Motor neuron (in vitro differentiated cells): ENCODE results near the gene RERE. TPM values are rescaled to one million over a fixed set of nuclear protein-coding genes. Genes with fewer than 3 reads are reported as not detected.
A peak's percentile ranks its signal among the peaks of the same experiment; 100 is the strongest.
"Not testable (repeated sequence)": the region's sequence is repeated elsewhere in the genome, so short reads cannot be mapped to it uniquely, and the experiment has no call there.

ENCODE experiments used
- ATAC-seq, 8 experiments: fragments of 200-7000 bp; cut with Tn5 transposase; replicated peaks in 6 of 8; 2 replicates each; pipeline ENCODE4 v1.8.0; 2021; ENCODE audit warnings: mild to moderate bottlenecking in 8 of 8, moderate library complexity in 8 of 8
- H3K27ac ChIP-seq, 2 donors: fragments of 250-450 bp; sonication (Bioruptor Pico); 2 replicates each; pipeline ENCODE4 v1.9.0; 2021; ENCODE audit warnings: antibody characterized with exemption in 2 of 2, mild to moderate bottlenecking in 2 of 2, moderate library complexity in 1 of 2
- H3K4me1 ChIP-seq, 2 donors: fragments of 250-450 bp; sonication (Bioruptor Pico); replicated peaks in 1 of 2; 2 replicates each; pipeline ENCODE4 v1.6.1; 2021; ENCODE audit warnings: antibody characterized with exemption in 2 of 2, mild to moderate bottlenecking in 2 of 2, moderate library complexity in 1 of 2
- H3K4me3 ChIP-seq, 5 donors: fragments of 250-450 bp; sonication (Bioruptor Pico); 2 replicates each; pipeline ENCODE4 v1.9.0; 2021; ENCODE audit warnings: antibody characterized with exemption in 5 of 5, mild to moderate bottlenecking in 5 of 5, moderate library complexity in 4 of 5
- WGBS, 10 experiments: fragments of 450-650 bp; shearing (Covaris generic); methylation state at CpG; one replicate each; pipeline ENCODE4 v1.0.0; 2022; 5-methylcytosine and 5-hydroxymethylcytosine counted together
- in situ Hi-C, 9 experiments: fragments of 400-800 bp; cut with MboI; loops; one replicate each; pipeline ENCODE4 v1.15.0; 2021; ENCODE audit warnings: low sequenced_read_pairs in 9 of 9, low pct_unique_long_range_greater_than_20kb in 2 of 9; ENCODE audit not compliant: unreplicated experiment in 9 of 9
- total RNA-seq, 8 experiments: library from RNA; unstranded; fragments of 300-600 nt; gene quantifications; 2 replicates each; pipeline versions ENCODE4 v1.2.3 to v1.2.4, GENCODE V29; 2022

The RERE gene
- total RNA-seq, 8 experiments from 2014 or later = 17.8 to 576 (median 111) TPM

DNA sequence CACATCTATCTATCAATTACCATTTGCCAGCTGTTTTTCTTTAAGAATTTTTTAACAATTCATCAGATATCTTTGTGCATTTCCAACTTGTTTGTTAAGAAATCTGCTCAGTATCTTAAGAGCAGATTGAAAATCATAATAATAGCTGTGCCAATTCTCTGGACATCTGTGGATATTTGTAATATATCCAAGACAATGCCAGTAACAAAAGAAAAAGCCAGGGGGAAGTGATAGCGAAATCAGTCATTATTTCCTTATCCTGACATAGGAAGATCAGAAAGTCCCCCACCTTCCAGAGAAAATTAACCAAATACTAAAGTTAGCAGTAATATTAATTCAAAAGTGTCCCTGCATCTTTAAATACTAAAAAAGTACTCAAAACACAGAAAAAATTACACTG is 217.1 kb downstream of the RERE start:
- Histone ChIP-seq H3K4me1 (peaks cover 56 to 60% of the 10 kb centered on the region in 2 donors), H3K27ac (peak overlapping the region in 1 of 2 donors; percentile 48), H3K4me3 (no peak overlapping the region)
- ATAC-seq = no peak
- in situ Hi-C loops = no loop called here
- WGBS, 10 experiments = 20 to 100% (median 100%) methylated on average over 1 of the region's 1 CpG; no CpG with 5 or more reads in 3 of the 10 experiments

DNA sequence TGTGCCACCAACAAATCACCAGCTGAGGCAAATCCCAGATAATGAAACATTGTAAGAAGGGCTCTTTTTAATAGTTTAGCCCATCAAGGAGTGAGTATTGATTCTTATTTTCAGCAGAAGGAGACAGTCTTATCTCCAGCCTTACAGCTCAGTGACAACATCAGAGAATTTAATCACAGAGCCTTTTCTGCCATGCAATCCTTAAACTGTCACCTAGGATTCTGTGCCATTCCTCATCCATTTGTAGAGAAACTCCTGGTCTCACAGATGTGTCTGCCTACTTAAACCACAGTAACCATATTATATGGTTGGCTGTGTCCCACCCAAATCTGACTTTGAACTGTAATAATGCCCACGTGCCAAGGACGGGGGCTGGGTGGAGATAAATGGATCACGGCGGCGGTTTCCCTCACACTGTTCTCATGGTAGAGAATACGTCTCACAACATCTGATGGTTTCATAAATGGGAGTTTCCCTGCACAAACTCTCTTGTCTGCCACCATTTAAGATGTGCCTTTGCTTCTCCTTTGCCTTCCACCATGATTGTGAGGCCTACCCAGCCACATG is 217.7 kb downstream of the RERE start:
- in situ Hi-C loops = no loop called here
- Histone ChIP-seq H3K27ac (peak overlapping the region in 1 of 2 donors; percentile 48), H3K4me3 (no peak overlapping the region), H3K4me1 (peaks cover 56 to 60% of the 10 kb centered on the region in 2 donors)
- ATAC-seq = peak in 5 of 8 experiments; percentile 34 to 55 (median 43)
- WGBS, 10 experiments = 59 to 96% (median 67%) methylated on average over 4 to 6 of the region's 6 CpGs; no CpG with 5 or more reads in 5 of the 10 experiments

DNA sequence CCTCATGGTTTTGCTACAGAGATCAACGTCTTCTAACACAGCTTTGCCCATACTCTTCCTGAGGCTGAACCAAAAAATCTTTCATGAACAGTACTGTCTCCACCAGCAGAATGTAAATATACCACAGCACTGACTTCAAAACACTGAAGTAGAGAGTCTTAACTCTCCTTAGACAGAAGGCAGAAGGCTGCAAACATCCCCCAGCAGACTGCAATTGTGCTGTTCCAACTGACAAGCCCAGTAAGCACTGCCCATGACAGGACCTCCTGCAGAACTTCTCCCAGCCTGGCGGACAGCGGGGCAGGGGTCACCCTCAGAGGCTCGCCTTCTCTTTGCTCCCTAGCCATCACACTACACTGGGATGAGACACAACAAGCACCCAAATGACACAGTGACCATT is 218.7 kb downstream of the RERE start:
- H3K27ac ChIP-seq = peak overlapping the region; percentile 14 to 61
- peaks cover 51 to 60% of the 10 kb centered on the region in 2 donors for H3K4me1 ChIP-seq
- ATAC-seq = peak in 6 of 8 experiments; percentile 17 to 76 (median 68)
- in situ Hi-C loops = no loop called here
- WGBS, 10 experiments = 0 to 95% (median 46%) methylated on average over 1 to 4 of the region's 4 CpGs; no CpG with 5 or more reads in 1 of the 10 experiments
- H3K4me3 ChIP-seq = no peak overlapping the region

DNA sequence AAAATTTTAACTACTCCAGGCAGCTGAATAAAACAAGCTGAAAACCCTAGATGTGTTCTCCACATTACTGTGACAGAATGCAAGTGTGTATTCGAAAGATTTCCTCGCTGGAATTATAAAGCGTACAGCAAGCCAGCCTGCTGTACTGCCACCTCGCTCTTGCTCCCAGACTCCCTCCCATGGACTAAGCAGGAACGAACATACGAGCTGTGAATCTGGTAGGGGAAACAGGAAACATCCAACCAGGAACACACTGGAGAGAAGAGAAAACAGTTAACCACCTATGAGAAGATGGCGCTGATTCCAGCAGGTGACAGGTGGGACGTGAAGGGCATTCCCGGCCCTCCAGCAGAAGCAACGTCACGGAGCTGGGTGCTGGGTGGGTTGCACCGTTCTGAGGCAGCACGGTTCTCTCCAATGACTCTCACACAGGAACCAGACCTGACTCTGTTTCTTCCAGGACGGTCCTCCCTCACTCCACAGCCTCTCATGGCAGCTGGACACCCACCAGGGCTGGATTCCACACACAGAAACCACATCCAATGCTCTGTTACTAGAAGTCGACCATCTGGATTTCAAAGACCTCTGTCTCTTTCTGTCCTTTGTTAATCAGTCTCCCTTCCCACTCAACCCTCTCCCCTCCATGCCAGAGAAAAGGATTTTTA is 219.2 kb downstream of the RERE start:
- H3K27ac ChIP-seq = peak overlapping the region; percentile 14 to 61
- in situ Hi-C loops = no loop called here
- 2 to 70% (median 54%) methylated on average over 2 to 13 of the region's 15 CpGs; no CpG with 5 or more reads in 1 of the 10 experiments for WGBS, 10 experiments
- no peak overlapping the region for H3K4me3 ChIP-seq
- ATAC-seq = peak; percentile 70 to 95 (median 80)
- peaks cover 47 to 58% of the 10 kb centered on the region in 2 donors for H3K4me1 ChIP-seq

DNA sequence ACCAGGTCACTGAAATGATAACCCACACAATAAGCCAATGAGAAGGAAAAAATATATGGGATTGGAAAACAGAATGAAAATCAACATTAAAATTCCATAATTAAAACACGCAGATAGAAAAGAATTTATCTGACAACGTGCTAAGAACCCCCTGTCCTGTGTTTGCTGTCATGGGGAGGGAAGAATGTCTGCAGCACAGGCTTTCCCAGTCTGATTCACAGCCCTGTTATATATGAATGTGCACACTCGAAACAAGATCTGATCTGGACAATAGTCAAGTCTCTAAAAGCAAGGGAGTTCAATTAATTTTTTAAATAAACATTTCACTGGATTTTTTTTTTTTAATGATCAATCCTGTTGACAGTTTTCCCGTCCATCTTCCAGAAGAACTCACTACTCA is 220.0 kb downstream of the RERE start:
- 41 to 91% (median 72%) methylated on average over 1 to 4 of the region's 4 CpGs for WGBS, 10 experiments
- no peak for ATAC-seq
- in situ Hi-C loops = no loop called here
- Histone ChIP-seq H3K27ac (peak overlapping the region in 1 of 2 donors; percentile 7), H3K4me1 (peaks cover 43 to 50% of the 10 kb centered on the region in 2 donors), H3K4me3 (no peak overlapping the region)

DNA sequence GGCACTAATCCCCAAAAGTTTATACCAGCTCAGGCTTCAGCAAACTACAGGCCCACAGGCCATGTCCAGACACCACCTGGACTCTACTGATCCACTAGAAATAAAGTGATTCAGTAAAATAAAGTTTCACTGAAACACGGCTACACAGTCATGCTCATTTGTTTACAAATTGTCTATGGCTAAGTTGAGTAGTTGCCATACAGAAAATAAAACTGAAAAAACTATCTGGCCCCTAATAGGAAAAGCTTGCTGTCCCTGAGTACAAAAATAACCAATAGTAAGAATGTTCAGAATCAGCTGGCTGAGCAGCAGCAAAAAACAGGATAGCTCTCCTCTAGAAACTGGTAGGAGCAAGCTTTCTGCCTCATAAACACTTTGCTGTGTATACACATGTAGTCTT is 221.5 kb downstream of the RERE start:
- peaks cover 44 to 49% of the 10 kb centered on the region in 2 donors for H3K4me1 ChIP-seq
- H3K27ac ChIP-seq = no peak overlapping the region
- ATAC-seq = no peak
- no peak overlapping the region for H3K4me3 ChIP-seq
- in situ Hi-C loops = no loop called here
- 75 to 100% (median 92%) methylated on average over 1 of the region's 1 CpG; no CpG with 5 or more reads in 3 of the 10 experiments for WGBS, 10 experiments

DNA sequence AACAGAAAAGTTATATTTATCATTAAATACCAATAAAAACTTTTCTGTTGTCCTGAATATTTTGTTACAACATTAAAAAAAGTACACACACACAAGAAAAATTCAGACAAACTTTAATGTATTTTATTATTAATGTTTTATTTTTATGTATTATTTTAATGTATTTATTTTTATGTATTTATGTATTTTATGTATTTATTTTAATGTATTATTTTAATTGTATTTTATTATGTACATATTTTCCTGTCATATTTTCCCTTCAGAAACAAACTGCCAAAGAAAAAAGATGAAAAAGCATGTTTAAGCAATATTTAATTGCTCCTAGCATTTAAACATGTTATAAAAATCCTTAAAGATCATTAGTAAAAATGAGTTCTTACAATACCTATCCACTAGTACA is 222.1 kb downstream of the RERE start:
- Histone ChIP-seq H3K4me3 (no peak overlapping the region), H3K4me1 (peaks cover 45 to 47% of the 10 kb centered on the region in 2 donors), H3K27ac (no peak overlapping the region)
- no peak for ATAC-seq
- in situ Hi-C loops = no loop called here

DNA sequence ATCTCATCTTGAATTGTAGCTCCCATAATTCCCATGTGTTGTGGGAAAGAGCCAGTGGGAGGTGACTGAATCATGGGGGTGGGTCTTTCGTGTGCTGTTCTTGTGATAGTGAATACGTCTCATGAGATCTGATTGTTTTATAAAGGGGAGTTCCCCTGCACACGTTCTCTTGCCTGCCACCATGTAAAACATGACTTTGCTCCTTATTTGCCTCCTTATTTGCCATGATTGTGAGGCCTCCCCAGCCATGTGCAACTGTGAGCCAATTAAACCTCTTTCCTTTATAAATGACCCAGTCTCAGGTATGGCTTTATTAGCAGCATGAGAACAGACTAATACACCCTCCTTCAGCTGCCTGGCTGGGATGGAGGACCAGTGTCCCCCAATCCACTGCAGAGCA is 224.1 kb downstream of the RERE start:
- in situ Hi-C loops, H3K4me3 ChIP-seq, H3K27ac ChIP-seq, ATAC-seq: not testable (repeated sequence)
- peaks cover 25 to 33% of the 10 kb centered on the region in 2 donors for H3K4me1 ChIP-seq
- WGBS, 10 experiments = 83 to 100% (median 100%) methylated on average over 1 to 3 of the region's 3 CpGs; no CpG with 5 or more reads in 2 of the 10 experiments

DNA sequence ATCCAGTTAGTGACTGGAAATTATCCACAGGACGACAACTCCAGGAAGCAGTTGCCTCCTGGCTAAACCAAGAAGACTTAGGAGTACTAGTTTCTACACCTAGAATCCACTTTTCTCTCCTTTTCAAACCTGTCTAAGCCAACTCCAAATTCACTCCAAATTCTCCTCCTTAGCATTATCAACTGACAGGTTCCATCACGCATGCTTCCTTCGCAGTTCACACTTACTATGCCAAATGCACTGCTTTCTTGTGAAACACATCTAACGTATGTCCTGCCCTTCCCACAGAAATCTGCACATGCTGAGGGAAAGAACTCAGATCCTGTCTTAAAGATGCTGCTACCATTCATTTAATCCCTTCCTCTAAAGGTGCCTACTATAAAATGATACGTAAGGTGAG is 225.9 kb downstream of the RERE start:
- Histone ChIP-seq H3K4me1 (peaks cover 8 to 17% of the 10 kb centered on the region in 2 donors), H3K27ac (no peak overlapping the region), H3K4me3 (no peak overlapping the region)
- no peak for ATAC-seq
- WGBS, 10 experiments = 80 to 100% (median 93%) methylated on average over 1 to 5 of the region's 5 CpGs
- in situ Hi-C loops = no loop called here

DNA sequence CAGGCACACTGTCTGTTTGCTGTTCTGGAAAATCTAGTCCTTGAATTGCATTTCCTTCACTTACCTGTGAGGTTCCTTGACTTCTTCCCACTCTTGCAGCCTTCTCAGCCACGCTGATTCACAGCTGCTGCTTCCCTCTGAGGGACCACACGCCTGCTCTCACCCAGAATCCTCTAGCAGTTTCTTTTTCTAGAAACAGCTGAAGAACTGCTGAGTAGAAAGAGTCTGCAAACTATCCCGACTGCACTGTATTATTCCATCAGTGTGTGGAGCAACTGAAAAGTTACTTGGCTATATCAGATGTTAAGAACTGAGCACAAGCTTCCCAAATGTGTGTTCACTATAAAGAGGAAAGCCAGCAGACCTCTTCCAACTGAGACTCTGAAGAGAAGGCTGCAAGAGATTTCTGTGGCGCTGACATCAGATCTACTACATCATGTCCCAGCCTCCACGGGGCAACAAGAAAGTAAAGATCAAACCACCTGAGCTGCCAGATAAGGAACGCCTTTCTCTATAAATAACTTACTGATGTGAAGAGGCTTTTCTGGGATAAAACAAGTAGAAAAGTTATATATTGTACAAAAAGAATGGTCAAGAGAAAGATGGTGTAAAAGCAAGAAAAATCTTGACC is 226.6 kb downstream of the RERE start:
- peaks cover 8 to 10% of the 10 kb centered on the region in 2 donors for H3K4me1 ChIP-seq
- WGBS, 10 experiments = 42 to 93% (median 84%) methylated on average over 2 to 6 of the region's 6 CpGs
- peak in 4 of 8 experiments; percentile 13 to 38 (median 30) for ATAC-seq
- in situ Hi-C loops = no loop called here
- H3K4me3 ChIP-seq = no peak overlapping the region
- H3K27ac ChIP-seq = no peak overlapping the region

DNA sequence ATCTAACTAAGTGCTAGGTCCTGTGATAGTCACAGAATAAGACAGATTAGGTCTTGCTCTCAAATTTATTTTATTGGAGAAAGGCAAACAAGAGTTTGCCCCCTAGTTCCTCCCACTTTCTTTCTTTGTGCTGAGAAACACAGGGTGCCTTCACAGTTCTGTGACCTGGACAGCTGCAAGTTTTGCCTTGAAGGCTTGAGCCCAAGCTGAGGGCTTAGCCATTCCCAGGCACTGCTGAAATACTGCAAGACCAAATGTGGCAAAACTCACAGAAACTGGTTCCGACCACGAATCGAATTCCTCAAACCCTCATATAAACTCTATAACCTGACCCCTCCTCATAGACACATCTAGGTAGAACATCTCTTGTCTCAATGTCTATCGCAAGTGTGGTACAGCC is 227.9 kb downstream of the RERE start:
- in situ Hi-C loops = no loop called here
- Histone ChIP-seq H3K27ac (no peak overlapping the region), H3K4me3 (no peak overlapping the region), H3K4me1 (peaks cover 9 to 13% of the 10 kb centered on the region in 2 donors)
- WGBS, 10 experiments = 84 to 100% (median 93%) methylated on average over 1 to 4 of the region's 4 CpGs; no CpG with 5 or more reads in 3 of the 10 experiments
- ATAC-seq = no peak

DNA sequence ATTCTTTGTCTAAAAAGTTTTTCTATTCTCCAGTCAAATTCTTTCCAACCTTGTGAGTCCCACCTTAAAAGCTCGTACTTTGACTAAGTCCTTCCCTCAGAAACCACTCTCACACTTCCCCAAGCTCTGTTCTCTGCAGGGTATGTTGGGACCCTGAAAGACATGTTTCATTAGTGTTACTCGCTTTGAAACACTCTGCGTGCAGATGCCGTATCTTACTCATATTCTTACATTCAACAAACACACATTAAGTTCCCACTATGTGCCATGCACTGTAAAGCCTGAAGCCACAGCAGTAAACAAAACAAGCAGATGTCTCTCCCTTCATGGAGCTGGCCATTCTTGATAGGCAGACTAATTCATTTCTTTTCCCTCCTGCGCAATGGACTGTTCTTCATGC is 229.7 kb downstream of the RERE start:
- in situ Hi-C loops = no loop called here
- H3K4me1 ChIP-seq = peaks cover 9 to 17% of the 10 kb centered on the region in 2 donors
- no peak overlapping the region for H3K27ac ChIP-seq
- WGBS, 10 experiments = 42 to 100% (median 82%) methylated on average over 1 to 5 of the region's 5 CpGs
- ATAC-seq = no peak
- no peak overlapping the region for H3K4me3 ChIP-seq

DNA sequence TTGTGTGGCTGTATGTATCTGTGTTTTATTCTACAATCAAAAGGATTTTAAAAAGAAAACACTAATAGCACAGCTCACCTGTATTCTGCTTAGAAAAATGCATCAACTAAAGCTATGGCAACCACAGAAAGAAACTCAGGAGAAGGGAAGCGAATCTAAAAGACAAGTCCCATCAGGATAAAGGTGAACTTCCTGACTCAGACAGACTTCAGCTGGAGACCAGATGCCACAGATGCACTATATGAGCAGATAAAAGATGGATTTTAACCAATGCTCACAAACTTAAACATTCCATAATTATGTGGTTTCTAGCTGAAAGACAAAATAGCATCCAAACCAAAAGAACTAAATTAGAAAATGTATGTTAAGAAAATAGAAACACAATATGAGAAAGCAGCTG is 231.0 kb downstream of the RERE start:
- no peak overlapping the region for H3K27ac ChIP-seq
- H3K4me3 ChIP-seq = no peak overlapping the region
- H3K4me1 ChIP-seq = peaks cover 9 to 17% of the 10 kb centered on the region in 2 donors
- WGBS, 10 experiments = 92 to 100% (median 100%) methylated on average over 1 of the region's 1 CpG; no CpG with 5 or more reads in 4 of the 10 experiments
- no peak for ATAC-seq
- in situ Hi-C loops = no loop called here
